Esophagus muscularis mucosa (tissue), 4 donors: ENCODE measurements around the gene STK39.

Experiments used
- EP300 ChIP-seq: sonication (generic); formaldehyde crosslinking; IDR thresholded peaks from one replicate; pipeline ENCODE4 v1.6.1; 2017; ENCODE audit warnings: antibody characterized with exemption
- POLR2A ChIP-seq: fragments of 450-650 bp; IDR thresholded peaks from one replicate; pipeline ENCODE4 v1.6.1; 2017; ENCODE audit warnings: antibody characterized with exemption, moderate library complexity, mild to moderate bottlenecking, low read depth
- TF ChIP-seq, protein P1 (sequence below), 3 experiments: fragments of 200-600 bp in 2 of 3; fragments of 450-650 bp in 1 of 3; sonication (generic) in 2 of 3; IDR thresholded peaks; one replicate each; pipeline ENCODE4 v1.5.1; 2017 to 2019; ENCODE audit warnings: antibody characterized with exemption in 3 of 3, mild to moderate bottlenecking in 2 of 3, moderate library complexity in 1 of 3

DNA sequence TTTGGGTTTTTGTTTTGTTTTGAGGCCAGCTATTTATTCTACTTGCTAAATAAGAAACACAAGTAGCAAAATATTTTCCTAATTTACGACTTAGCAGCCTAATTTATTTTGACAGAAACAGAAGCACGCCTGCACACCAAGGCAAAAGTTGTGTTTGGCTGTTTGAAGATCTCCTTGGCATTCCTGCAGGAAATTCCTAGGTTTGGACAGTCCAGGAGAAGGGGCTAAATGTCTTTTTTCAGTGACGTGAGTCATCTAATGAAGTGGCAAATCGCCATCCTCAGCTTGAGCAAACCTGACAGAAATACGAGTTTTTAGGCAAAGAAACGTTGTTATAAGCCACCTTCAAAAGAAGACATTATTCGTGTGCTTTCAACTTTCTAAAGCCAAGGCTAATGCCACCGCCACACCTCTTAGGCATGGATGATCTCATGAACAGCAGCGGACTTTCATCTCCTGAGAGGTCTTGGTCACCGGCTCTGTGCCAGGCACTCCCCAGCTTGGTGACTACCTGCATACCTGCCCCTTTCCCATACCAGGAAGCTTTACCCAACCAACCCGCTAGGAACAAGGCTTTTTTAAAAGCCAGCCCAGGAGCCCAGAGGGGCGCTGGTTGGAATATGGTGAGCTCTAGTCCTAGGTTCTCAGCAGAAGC, 30.9 kb downstream of the STK39 start:
- no peak for TF ChIP-seq POLR2A
- TF ChIP-seq, protein P1, sequence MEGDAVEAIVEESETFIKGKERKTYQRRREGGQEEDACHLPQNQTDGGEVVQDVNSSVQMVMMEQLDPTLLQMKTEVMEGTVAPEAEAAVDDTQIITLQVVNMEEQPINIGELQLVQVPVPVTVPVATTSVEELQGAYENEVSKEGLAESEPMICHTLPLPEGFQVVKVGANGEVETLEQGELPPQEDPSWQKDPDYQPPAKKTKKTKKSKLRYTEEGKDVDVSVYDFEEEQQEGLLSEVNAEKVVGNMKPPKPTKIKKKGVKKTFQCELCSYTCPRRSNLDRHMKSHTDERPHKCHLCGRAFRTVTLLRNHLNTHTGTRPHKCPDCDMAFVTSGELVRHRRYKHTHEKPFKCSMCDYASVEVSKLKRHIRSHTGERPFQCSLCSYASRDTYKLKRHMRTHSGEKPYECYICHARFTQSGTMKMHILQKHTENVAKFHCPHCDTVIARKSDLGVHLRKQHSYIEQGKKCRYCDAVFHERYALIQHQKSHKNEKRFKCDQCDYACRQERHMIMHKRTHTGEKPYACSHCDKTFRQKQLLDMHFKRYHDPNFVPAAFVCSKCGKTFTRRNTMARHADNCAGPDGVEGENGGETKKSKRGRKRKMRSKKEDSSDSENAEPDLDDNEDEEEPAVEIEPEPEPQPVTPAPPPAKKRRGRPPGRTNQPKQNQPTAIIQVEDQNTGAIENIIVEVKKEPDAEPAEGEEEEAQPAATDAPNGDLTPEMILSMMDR (IDR thresholded peaks at IDR 0.05) = no peak
- no peak for TF ChIP-seq EP300
